GM12875 (cell line): ENCODE results near the gene GDPGP1.
A peak's percentile ranks its signal among the peaks of the same experiment; 100 is the strongest.

ENCODE experiments used
- H3K4me3 ChIP-seq: one replicate; pipeline ENCODE4 v1.5.1; 2011; ENCODE audit warnings: low read depth, low read length, control low read depth
- CTCF ChIP-seq: IDR thresholded peaks from 2 replicates; pipeline ENCODE4 v1.5.1; 2011; ENCODE audit warnings: low read depth, mild to moderate bottlenecking, control low read depth, inconsistent platforms, low read length, moderate library complexity, borderline replicate concordance; ENCODE audit not compliant: insufficient read depth

Gene GDPGP1

DNA sequence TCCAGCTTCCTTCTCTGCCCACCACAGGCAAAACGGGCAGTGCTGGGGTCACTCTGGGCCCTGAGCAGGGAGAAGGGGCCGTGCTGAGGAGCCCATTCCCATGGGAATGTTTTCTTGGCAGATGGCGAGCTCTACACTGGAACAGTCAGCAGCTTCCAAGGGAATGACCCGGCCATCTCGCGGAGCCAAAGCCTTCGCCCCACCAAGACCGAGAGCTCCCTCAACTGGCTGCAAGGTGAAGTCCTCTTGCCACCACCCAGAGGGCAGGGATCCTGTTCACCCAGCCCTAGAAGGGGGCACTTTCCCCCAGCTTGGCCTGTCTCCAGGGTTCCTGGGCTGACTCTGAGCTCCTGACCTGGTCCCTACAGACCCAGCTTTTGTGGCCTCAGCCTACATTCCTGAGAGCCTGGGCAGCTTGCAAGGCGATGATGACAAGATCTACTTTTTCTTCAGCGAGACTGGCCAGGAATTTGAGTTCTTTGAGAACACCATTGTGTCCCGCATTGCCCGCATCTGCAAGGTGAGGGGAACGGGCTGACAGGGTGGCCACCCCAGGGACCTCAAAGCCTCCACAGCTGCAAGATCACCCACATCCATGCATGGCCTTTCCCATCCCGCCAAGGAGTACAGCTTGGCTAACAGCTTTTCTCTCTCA, 12.6 kb upstream of the GDPGP1 start:
- H3K4me3 ChIP-seq, result no peak overlapping the region
- TF ChIP-seq CTCF, result peak; percentile 82

GRCh38 chr15:90222547-90222946, 11.5 kb upstream of the GDPGP1 start:
- TF ChIP-seq CTCF, result no peak
- no peak overlapping the region for H3K4me3 ChIP-seq

DNA sequence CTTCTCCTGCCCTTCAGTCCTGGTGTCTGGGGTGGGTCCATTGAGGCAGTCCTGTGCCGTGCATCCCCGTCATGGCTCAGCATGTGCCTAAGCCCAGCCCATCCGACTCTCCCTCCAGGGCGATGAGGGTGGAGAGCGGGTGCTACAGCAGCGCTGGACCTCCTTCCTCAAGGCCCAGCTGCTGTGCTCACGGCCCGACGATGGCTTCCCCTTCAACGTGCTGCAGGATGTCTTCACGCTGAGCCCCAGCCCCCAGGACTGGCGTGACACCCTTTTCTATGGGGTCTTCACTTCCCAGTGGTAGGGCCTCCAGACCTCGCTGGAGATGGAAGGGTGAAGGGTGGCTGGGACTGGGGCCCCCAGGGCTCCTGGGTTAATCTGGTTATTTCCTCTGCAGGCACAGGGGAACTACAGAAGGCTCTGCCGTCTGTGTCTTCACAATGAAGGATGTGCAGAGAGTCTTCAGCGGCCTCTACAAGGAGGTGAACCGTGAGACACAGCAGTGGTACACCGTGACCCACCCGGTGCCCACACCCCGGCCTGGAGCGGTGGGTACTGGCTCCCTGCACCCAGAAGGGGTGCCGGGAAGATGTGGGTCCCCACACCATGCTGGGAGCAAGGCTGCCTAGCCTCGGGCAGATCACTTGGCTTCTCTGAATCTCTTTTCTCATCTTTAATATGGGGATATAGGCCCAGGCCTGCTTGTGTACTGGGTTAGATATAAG, 10.4 kb upstream of the GDPGP1 start:
- no peak overlapping the region for H3K4me3 ChIP-seq
- TF ChIP-seq CTCF, result no peak

- TF ChIP-seq CTCF, result no peak
- no peak overlapping the region for H3K4me3 ChIP-seq
Measured at GRCh38 chr15:90225047-90225446, 9.0 kb upstream of the GDPGP1 start.

GRCh38 chr15:90225504-90226234, 8.3 kb upstream of the GDPGP1 start:
- TF ChIP-seq CTCF, result no peak
- no peak overlapping the region for H3K4me3 ChIP-seq

- H3K4me3 ChIP-seq, result no peak overlapping the region
Measured at GRCh38 chr15:90227336-90227735, 6.7 kb upstream of the GDPGP1 start.

More at GRCh38 chr15:90227336-90227735, 6.7 kb upstream of the GDPGP1 start:
- TF ChIP-seq CTCF, result no peak
